ENCODE measurements around the gene DPYSL3.

DNA sequence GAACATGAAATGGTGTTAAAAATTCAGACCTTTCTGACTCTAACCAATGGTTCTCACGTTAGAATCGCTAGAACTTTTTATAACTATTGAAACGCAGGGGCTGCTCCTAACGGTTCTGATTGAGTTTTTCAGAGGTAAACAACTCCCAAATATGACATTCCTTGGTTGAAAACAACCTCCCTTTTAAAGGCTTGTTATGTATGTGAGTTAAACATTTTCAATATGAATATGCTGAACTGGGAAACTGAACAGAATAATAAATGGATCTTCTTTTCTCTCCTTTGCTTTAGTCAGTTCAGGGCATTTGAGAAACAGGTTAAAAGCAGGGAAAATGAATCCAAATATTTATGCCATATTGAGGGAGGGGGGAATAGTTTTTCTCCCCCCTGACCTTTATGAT lies 13.2 kb upstream of the DPYSL3 start:
- TF ChIP-seq, protein P1, sequence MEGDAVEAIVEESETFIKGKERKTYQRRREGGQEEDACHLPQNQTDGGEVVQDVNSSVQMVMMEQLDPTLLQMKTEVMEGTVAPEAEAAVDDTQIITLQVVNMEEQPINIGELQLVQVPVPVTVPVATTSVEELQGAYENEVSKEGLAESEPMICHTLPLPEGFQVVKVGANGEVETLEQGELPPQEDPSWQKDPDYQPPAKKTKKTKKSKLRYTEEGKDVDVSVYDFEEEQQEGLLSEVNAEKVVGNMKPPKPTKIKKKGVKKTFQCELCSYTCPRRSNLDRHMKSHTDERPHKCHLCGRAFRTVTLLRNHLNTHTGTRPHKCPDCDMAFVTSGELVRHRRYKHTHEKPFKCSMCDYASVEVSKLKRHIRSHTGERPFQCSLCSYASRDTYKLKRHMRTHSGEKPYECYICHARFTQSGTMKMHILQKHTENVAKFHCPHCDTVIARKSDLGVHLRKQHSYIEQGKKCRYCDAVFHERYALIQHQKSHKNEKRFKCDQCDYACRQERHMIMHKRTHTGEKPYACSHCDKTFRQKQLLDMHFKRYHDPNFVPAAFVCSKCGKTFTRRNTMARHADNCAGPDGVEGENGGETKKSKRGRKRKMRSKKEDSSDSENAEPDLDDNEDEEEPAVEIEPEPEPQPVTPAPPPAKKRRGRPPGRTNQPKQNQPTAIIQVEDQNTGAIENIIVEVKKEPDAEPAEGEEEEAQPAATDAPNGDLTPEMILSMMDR (IDR thresholded peaks at IDR 0.05; ENCODE audit: insufficient read depth, low read length): no peak
- TF ChIP-seq POLR2AphosphoS5 (IDR thresholded peaks at IDR 0.05; ENCODE audit: low read depth): no peak
- TF ChIP-seq GABPA (IDR thresholded peaks at IDR 0.05; ENCODE audit: low read depth): no peak
